Endothelial cell (in vitro differentiated cells): ENCODE results near the gene CCT8L2. TPM values are rescaled to one million over a fixed set of nuclear protein-coding genes. Genes with fewer than 3 reads are reported as not detected.
"Not testable (repeated sequence)": the region's sequence is repeated elsewhere in the genome, so short reads cannot be mapped to it uniquely, and the experiment has no call there.

Experiments
- DNase-seq: peaks from one replicate; pipeline ENCODE4 v3.0.0; 2021; ENCODE audit warnings: low spot score
- H3K27ac Mint-ChIP-seq: one replicate; pipeline ENCODE4 v1.8.0; 2021; ENCODE audit warnings: mixed read lengths, inconsistent platforms; ENCODE audit not compliant: unreplicated experiment
- H3K27me3 Mint-ChIP-seq: one replicate; pipeline ENCODE4 v1.8.0; 2021; ENCODE audit warnings: mild to moderate bottlenecking, moderate library complexity, mixed read lengths, inconsistent platforms; ENCODE audit not compliant: unreplicated experiment
- H3K36me3 Mint-ChIP-seq: one replicate; pipeline ENCODE4 v1.8.0; 2021; ENCODE audit warnings: mild to moderate bottlenecking, low read depth, mixed read lengths, inconsistent platforms; ENCODE audit not compliant: unreplicated experiment
- H3K4me1 Mint-ChIP-seq: one replicate; pipeline ENCODE4 v1.8.0; 2021; ENCODE audit warnings: mild to moderate bottlenecking, mixed read lengths, inconsistent platforms; ENCODE audit not compliant: unreplicated experiment
- H3K4me3 Mint-ChIP-seq: one replicate; pipeline ENCODE4 v1.8.0; 2021; ENCODE audit warnings: mild to moderate bottlenecking, mixed read lengths, inconsistent platforms; ENCODE audit not compliant: unreplicated experiment
- H3K9me3 Mint-ChIP-seq: one replicate; pipeline ENCODE4 v1.8.0; 2021; ENCODE audit warnings: mixed read lengths, inconsistent platforms; ENCODE audit not compliant: unreplicated experiment
- CTCF ChIP-seq: fragments of 200-600 bp; sonication (generic); IDR thresholded peaks from one replicate; pipeline ENCODE4 v1.5.0; 2021; ENCODE audit warnings: antibody characterized with exemption; ENCODE audit not compliant: unreplicated experiment
- total RNA-seq: library from RNA; stranded (reverse); fragmentation: NEBNext Ultra II Directional; extraction: Animal tissue kit (Norgen Biotek cat#: 25700); gene quantifications from one replicate; pipeline ENCODE4 v1.2.1, GENCODE V29; 2021; ENCODE audit not compliant: unreplicated experiment

The CCT8L2 gene
- total RNA-seq, 1 donor from 2014 or later: not detected

- no peak for DNase-seq
- Mint-ChIP-seq H3K27me3 (peaks cover 12% of the 10 kb centered on the region), H3K9me3 (peaks cover 39% of the 10 kb centered on the region), H3K4me1 (no peaks in the 10 kb centered on the region), H3K27ac (no peak overlapping the region), H3K4me3 (no peak overlapping the region), H3K36me3 (peaks cover 15% of the 10 kb centered on the region)
- TF ChIP-seq CTCF: no peak
Observed at GRCh38 chr22:16609548-16610261, 17.1 kb upstream of the CCT8L2 start.

DNA sequence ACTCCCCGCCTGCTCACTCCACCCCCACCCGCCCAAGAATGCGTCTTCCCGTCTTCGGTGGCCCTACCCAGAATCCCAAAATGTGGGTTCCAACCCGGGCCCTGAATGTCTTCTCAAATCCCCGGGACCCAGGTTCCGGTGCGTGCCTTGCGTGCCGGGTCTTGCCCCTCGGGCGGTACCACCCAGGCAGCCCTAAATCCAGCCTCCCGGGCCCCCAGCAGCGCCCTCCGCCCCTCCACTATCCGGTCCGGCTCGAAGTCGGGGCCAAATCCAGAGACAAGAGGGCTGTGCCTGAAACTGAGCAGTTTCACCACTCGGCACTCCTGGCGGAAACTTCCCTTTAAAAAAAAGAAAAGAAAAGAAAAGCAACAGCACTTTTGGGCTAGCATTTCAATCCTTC, 16.3 kb upstream of the CCT8L2 start:
- Mint-ChIP-seq H3K36me3 (peaks cover 11% of the 10 kb centered on the region), H3K4me1 (no peaks in the 10 kb centered on the region)

GRCh38 chr22:16604257-16604998, 11.8 kb upstream of the CCT8L2 start:
- H3K36me3 Mint-ChIP-seq, H3K27ac Mint-ChIP-seq, H3K4me1 Mint-ChIP-seq, H3K4me3 Mint-ChIP-seq, DNase-seq: not testable (repeated sequence)
- peaks cover 12% of the 10 kb centered on the region for H3K27me3 Mint-ChIP-seq
- H3K9me3 Mint-ChIP-seq: peaks cover 22% of the 10 kb centered on the region

More for the DNA sequence above, 16.3 kb upstream of the CCT8L2 start:
- Mint-ChIP-seq H3K27me3 (peaks cover 12% of the 10 kb centered on the region), H3K9me3 (peaks cover 34% of the 10 kb centered on the region), H3K4me3 (no peak overlapping the region), H3K27ac (no peak overlapping the region)
- DNase-seq: no peak
- no peak for TF ChIP-seq CTCF

- H3K27ac Mint-ChIP-seq, H3K4me1 Mint-ChIP-seq, H3K4me3 Mint-ChIP-seq, DNase-seq, H3K36me3 Mint-ChIP-seq: not testable (repeated sequence)
- Mint-ChIP-seq H3K9me3 (peaks cover 23% of the 10 kb centered on the region), H3K27me3 (peaks cover 12% of the 10 kb centered on the region)
Observed at GRCh38 chr22:16603770-16604242, 11.2 kb upstream of the CCT8L2 start.

DNA sequence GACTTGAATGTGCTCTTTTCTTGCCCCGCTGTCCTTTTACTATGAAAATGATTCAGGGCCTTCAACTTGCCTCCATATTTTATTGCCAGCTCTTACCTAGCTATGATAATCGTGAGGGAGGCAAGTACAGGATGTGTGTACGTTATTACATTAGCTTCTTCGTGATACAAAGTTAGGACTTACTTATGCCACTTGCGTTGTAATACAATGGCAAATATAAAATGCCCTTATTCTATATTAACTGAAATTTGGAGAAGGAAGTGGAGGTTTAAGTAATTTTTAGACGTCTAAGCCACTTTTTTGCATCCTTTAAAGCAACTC, 10.8 kb upstream of the CCT8L2 start:
- no peak for TF ChIP-seq CTCF
- H3K4me3 Mint-ChIP-seq: no peak overlapping the region
- peaks cover 20% of the 10 kb centered on the region for H3K9me3 Mint-ChIP-seq
- H3K4me1 Mint-ChIP-seq: no peaks in the 10 kb centered on the region
- H3K27ac Mint-ChIP-seq: no peak overlapping the region
- peaks cover 12% of the 10 kb centered on the region for H3K27me3 Mint-ChIP-seq
- peaks cover 8% of the 10 kb centered on the region for H3K36me3 Mint-ChIP-seq
- DNase-seq: no peak

- not testable (repeated sequence) for H3K4me1 Mint-ChIP-seq, H3K4me3 Mint-ChIP-seq, DNase-seq, H3K36me3 Mint-ChIP-seq, H3K27ac Mint-ChIP-seq
- Mint-ChIP-seq H3K9me3 (peaks cover 18% of the 10 kb centered on the region), H3K27me3 (peaks cover 12% of the 10 kb centered on the region)
Observed at GRCh38 chr22:16602728-16603447, 10.3 kb upstream of the CCT8L2 start.

- peaks cover 18% of the 10 kb centered on the region for H3K9me3 Mint-ChIP-seq
- H3K4me1 Mint-ChIP-seq, DNase-seq, H3K4me3 Mint-ChIP-seq, H3K27ac Mint-ChIP-seq, H3K36me3 Mint-ChIP-seq: not testable (repeated sequence)
- peaks cover 12% of the 10 kb centered on the region for H3K27me3 Mint-ChIP-seq
Observed at GRCh38 chr22:16602224-16602727, 9.7 kb upstream of the CCT8L2 start.
